ENCODE measurements around the gene DGKD.

The DGKD gene

GRCh38 chr2:233343171-233343705, 11.1 kb upstream of the DGKD start:
- no peak for TF ChIP-seq REST (IDR thresholded peaks at IDR 0.05; ENCODE audit: insufficient read depth in 1 of 2, low read depth in 2 of 2, low read length in 2 of 2)
- no peak for TF ChIP-seq FOXP2 (optimal IDR thresholded peaks at IDR 0.05; ENCODE audit: borderline replicate concordance, extremely low read depth, extremely low read length, insufficient read depth)
- TF ChIP-seq SIN3A (IDR thresholded peaks at IDR 0.05; ENCODE audit: borderline replicate concordance, insufficient read depth, low read length) = no peak
- TF ChIP-seq TAF1 (IDR thresholded peaks at IDR 0.05; ENCODE audit: borderline replicate concordance, insufficient read depth, low read length) = no peak

GRCh38 chr2:233346376-233346775, 7.9 kb upstream of the DGKD start:
- TF ChIP-seq REST (IDR thresholded peaks at IDR 0.05; ENCODE audit: insufficient read depth in 1 of 2, low read depth in 2 of 2, low read length in 2 of 2) (no peak), SIN3A (IDR thresholded peaks at IDR 0.05; ENCODE audit: borderline replicate concordance, insufficient read depth, low read length) (no peak), POLR2AphosphoS5 (IDR thresholded peaks at IDR 0.05; ENCODE audit: low read depth, low read length) (no peak), TAF1 (IDR thresholded peaks at IDR 0.05; ENCODE audit: borderline replicate concordance, insufficient read depth, low read length) (no peak), FOXP2 (optimal IDR thresholded peaks at IDR 0.05; ENCODE audit: borderline replicate concordance, extremely low read depth, extremely low read length, insufficient read depth) (no peak)

- no peak for TF ChIP-seq TAF1 (IDR thresholded peaks at IDR 0.05; ENCODE audit: borderline replicate concordance, insufficient read depth, low read length)
- TF ChIP-seq POLR2AphosphoS5 (IDR thresholded peaks at IDR 0.05; ENCODE audit: low read depth, low read length) = no peak
- no peak for TF ChIP-seq REST (IDR thresholded peaks at IDR 0.05; ENCODE audit: insufficient read depth in 1 of 2, low read depth in 2 of 2, low read length in 2 of 2)
- no peak for TF ChIP-seq FOXP2 (optimal IDR thresholded peaks at IDR 0.05; ENCODE audit: borderline replicate concordance, extremely low read depth, extremely low read length, insufficient read depth)
- no peak for TF ChIP-seq SIN3A (IDR thresholded peaks at IDR 0.05; ENCODE audit: borderline replicate concordance, insufficient read depth, low read length)
Measured at GRCh38 chr2:233346930-233347329, 7.4 kb upstream of the DGKD start.

- TF ChIP-seq FOXP2 (optimal IDR thresholded peaks at IDR 0.05; ENCODE audit: borderline replicate concordance, extremely low read depth, extremely low read length, insufficient read depth) (peak; percentile 76), SIN3A (IDR thresholded peaks at IDR 0.05; ENCODE audit: borderline replicate concordance, insufficient read depth, low read length) (0 out of 2 replicates have a peak, but pooled peaks have one; percentile 35), POLR2AphosphoS5 (IDR thresholded peaks at IDR 0.05; ENCODE audit: low read depth, low read length) (no peak), TAF1 (IDR thresholded peaks at IDR 0.05; ENCODE audit: borderline replicate concordance, insufficient read depth, low read length) (no peak)
Measured at GRCh38 chr2:233349005-233349998, 5.0 kb upstream of the DGKD start.

GRCh38 chr2:233350708-233351107, 3.6 kb upstream of the DGKD start:
- no peak for TF ChIP-seq TAF1 (IDR thresholded peaks at IDR 0.05; ENCODE audit: borderline replicate concordance, insufficient read depth, low read length)
- TF ChIP-seq SIN3A (IDR thresholded peaks at IDR 0.05; ENCODE audit: borderline replicate concordance, insufficient read depth, low read length) = 0 out of 2 replicates have a peak, but pooled peaks have one; percentile 13
- TF ChIP-seq REST (IDR thresholded peaks at IDR 0.05; ENCODE audit: insufficient read depth in 1 of 2, low read depth in 2 of 2, low read length in 2 of 2) = no peak
- no peak for TF ChIP-seq POLR2AphosphoS5 (IDR thresholded peaks at IDR 0.05; ENCODE audit: low read depth, low read length)
- TF ChIP-seq FOXP2 (optimal IDR thresholded peaks at IDR 0.05; ENCODE audit: borderline replicate concordance, extremely low read depth, extremely low read length, insufficient read depth) = no peak
